Femur (tissue), 1 donor: Measurements from ENCODE around the gene FBXO31.

Experiments
- DNase-seq: peaks from one replicate; pipeline ENCODE4 v3.0.0-alpha.2; 2017

The FBXO31 gene

DNA sequence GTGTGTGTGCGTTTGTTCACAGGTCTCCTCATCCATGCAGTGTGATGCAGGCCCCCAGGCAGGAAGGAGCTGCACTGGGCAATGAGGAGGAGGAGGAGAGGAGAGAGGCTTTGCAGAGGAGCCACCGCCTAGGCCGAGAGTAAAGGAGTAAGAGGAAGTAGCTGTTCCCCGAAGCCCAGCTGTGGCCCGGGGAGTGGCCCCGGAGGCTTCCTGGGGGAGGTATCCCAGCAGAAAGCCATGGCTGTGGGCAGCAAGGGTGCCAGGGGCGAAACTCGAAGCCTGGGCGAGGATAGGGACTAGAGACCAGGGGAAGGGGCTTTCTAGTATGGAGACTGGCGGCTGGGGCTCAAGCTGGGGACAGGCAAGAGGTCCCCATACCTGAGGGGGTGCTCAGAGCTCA lies 78.6 kb downstream of the FBXO31 start:
- DNase-seq = no peak

DNA sequence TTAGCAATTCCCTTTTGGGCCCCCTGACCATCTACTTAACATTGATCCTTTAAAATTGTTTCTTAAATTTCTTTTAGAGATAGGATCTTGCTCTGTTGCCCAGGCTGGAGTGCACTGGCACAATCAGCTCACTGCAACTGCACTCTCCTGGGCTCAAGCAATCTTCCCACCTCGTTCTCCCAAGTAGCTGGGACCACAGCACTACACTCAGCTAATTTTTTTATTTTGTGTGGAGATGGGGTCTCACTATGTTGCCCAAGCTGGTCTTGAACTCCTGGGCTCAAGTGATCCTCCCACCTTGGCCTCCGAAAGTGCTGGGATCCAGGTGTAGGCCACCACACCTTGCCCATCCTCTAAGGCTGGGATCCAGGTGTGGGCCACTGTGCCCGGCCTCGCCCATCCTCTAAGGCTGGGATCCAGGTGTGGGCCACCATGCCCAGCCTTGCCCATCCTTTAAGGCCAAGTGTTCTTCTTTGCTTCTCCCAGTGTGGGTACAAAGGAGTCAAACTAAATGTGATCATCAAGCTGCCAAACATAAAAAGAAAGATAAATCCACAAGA lies 79.5 kb downstream of the FBXO31 start:
- no peak for DNase-seq

DNA sequence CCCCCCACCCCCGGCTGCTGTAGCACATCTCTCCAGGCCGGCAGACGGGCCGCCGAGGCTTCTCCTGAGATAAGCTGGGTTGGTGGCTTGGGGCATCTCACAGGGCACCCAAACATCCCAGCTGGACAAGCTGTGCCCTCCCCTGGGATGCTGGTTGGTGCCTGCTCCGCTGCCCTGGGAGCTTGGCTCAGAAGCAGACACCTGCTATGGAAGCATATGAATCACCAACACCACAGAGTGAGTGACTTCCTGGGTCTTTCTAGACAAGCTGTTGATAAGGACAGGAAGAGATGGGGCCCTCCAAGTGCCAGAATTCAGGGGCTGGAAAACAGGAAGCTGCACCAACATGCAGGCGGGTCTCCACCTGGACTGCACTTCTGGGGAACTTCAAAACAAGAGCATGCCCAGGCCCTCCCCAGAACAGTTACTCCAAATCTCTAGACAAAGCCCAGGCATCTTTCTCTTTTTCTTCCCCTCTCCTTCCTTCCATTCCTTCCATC lies 80.1 kb downstream of the FBXO31 start:
- no peak for DNase-seq

DNA sequence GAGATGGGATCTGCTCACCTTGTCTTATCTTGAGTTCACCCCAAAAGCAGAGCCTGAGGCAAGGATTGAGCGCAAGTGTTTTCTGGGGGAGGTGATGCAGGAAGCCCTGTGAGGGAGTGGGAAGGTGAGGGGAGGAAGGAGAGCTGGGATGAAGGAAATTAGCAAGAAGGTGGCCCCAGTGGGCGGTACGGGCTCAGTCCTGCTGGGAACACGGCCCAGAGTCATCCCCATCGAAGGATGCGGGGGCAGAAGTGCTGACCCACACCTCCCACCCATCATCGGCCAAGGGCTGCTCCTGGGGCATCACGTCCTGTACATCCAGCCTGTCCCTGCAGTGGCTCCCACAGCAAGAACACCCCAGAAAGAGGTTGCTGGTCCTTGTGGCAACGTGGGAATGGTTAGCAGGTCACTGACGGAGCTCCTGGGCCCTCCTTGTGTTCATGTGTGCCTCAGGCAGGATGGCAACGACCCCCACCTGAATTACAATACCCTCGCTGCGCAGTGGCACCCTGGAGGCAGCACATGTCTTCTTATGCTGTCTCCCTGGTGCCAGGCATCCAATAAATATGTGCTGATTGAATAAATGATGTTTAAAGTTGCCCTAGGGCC lies 84.6 kb downstream of the FBXO31 start:
- DNase-seq = no peak

DNA sequence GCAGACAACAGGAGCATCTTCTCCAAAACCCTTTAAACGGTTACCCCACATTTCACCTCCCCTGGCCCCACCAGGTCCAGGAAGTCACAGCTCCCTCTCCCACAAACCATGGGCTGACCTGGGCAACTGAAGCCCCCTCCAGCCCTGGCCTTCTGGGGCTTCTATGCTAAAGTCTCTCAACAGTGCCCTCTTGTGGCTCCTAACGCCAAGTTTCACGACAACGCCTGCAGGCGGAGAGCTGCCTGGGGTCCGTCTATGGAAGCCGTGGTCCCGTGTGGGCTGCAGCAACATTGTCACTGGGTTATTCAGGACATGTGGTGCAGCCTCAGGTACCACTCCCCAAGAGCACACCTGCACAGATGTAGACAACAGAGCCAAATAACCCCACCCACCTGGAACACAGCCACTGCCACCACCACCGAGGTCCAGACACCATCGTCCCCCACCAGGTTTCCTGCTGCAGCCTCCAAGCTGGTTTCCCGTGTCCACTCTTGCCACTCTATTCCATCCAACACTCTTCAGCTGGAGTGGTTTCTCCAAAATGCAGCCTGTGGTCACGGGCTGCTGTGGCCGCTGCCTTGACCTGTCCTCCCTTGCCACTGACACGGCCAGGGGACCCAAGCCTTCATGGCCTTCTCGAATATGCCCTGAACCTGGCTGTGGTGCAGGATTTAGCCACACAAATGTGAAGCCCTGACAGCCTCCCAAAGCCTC lies 85.5 kb downstream of the FBXO31 start:
- no peak for DNase-seq

DNA sequence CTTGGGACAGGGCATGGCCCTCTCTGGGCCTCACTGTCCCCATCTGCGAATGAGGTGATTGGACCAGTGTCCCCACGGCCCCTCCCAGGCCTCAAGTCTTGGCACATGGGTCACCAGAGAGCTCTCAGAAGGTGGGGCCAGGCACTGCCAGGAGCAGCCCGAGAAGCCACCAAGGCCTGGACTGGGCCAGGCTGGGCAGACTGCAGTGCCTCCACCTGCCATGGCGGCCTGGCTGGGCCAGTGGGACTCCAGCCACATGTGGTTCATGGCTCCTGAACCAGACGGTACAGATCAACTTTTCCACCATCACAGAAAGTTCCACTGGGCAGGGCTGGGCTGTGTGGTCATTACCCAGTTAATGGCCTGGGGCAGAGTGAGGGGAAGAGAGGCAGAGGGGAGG lies 86.2 kb downstream of the FBXO31 start:
- DNase-seq = no peak

DNA sequence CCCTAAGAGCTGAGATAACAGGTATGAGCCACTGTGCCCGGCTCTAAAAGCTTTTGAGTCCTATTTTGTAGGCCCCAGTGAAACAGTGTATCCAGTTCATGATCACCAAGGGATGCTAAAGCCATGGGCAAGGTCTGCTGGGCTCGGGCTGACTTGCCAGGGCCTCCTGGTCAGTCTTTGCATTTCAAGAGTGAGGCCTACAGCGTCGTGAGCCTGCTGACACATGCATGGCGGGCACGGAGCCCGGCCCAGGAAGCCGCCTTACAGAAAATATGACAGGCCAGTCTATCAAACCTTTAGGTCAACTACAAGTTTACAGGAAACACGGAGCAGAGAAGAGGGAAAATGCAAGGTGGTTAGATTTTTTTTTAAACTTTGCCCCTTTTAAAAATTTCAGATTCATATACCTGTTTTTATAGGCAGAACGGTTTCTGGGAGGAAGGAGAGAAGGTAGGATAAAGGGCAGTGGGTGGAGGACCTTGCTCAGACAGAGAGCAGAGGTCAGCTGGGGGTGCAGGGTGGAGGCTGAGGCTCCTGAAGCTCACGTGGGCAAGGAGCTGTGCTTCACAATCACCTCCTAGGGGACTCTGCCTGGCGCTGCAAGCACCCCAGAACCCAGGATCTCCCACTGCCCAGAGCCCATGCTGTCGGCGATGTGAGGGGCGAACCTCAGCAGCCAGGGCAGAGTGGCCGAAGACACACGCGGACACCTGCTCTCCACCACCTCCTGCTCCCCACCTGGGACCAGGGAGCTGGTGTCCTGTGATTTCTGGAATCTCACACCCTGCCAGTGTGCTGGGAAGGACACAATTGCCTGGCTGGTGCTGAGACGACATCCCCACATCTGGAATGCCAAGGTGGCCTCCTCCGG lies 87.7 kb downstream of the FBXO31 start:
- no peak for DNase-seq

DNA sequence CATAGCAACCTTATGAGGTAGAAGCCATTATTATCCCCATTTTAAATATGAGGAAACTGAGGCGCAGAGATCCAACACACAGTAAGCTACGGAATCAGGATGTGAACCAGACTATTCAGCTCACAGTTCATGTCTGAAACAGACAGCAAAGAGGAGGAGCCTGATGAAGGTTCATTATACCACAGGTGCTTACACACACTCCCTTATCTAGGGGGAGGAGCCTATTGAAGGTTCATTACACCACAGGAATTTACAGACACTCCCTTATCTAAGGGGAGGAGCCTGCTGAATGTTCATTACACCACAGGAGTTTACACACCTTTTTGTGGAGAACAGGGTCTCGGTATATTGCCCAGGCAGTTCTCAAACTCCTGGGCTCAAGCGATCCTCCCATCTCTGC lies 88.3 kb downstream of the FBXO31 start:
- DNase-seq = no peak

DNA sequence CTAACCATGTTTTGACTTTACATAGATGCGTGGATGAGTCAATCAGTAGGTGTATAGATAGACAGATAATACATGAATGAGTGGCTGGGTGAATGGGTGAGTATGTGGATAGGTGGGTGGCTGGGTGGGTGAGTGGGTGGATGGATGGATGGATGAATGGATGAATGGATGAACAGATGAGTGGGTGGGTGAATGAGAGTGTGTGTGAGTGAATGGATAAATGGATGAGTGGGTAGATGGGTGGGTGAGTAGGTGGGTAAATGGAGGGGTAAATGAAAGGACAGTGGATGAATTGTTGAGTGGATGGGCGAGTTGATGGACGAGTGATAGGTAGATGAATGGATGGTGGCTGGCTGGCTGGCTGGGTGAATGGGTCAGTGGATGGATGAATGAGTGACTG lies 89.6 kb downstream of the FBXO31 start:
- no peak for DNase-seq

DNA sequence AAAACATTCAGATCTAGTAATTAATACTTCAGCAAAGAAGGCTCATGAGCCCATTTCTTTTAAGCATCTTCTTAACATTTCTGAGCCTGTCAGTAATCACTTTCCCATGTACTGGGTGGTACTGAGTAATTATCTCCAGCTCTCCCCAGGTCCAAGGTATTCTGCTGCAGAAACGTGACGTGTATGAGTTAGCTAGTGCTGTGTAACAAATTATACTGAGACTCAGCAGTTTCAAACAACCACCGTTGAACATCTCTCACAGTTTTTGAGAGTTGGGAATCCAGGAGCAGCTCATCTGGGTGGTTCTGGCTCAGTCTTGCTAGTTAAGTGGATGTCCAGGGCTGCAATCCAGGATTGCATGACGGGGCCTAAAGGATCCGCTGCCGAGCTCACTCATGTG lies 91.6 kb downstream of the FBXO31 start:
- no peak for DNase-seq

DNA sequence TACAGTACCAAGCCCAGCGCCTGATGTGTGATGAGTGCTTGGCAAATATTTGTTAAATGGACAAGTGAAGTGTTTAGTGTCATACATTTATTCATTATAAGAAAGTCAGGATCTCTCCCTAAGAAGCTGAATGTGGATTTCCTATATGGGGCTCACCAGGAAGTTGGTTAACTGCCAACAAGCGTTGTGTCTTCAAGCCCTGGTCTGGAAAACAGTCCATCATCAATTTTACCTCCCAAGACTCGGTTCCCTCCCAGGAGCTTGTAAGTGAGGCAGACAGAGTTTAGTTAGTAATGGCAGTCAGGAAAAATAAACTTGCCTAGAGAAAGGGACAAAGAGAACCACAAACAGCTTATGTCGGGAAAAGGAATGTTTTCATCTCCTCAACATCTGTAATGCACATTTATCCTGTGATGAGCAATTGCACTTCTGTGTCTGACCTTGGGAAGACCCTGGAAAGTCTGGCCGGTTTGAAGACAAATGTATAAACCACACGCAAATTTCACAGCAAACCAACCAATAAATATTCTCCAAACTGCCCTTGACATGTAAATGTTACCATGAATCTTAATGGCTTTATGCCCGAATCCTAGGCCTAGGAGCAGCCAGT lies 94.7 kb downstream of the FBXO31 start:
- DNase-seq = peak; percentile 45

DNA sequence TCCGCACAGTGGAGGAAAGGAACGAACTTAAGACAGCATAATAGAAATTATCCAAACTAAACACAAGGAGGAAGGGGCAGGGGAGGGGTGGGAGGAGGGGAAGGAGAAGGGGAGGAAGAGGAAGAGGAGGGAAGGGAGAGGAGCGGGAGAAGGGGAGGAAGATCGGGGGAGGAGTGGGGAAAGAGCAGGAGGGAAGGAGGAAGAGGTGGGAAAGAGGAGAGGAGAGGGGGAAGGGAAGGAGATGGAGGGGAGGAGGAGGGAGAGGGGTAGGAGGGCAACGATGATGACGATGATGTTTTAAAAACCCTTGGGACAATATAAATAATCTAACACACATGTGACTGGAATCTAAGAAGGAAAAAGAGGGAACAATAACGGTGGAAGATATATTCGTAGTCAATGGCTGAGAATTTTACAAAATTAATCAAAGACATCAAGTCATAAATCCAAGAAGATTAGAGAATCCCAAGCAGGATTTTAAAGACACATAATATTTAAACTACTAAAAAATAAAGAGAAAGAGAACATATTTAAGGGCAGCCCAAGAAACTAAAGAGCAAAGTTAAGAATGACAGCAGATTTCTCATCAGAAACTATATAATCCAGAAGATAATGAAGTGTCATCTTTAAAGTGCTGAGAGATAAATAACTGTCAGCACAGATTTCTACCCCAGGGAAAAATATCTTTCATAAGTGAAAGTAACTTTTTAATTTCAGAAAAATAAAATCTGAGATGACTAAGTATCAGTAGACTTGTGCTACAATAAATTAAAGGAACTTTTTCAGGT lies 96.5 kb downstream of the FBXO31 start:
- DNase-seq = no peak

DNA sequence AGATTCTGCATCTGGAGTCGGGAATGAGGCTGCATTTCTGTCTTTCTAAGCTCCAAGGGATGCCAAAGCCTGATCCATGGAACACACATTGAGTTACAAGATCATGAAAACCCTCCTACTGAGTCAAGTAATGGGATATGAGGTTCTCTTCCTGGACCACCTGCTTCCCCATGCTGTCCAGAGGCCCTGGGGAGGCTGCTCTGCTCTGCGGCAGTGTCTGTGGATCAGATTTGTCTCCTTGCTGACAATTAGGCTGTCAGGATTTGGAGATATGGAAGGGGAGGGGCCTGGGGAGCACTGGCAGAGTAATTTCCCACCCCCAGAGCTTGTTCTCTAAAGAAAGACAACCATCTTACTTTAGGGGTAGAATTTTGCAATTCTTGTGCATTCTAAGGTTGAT lies 99.4 kb downstream of the FBXO31 start:
- DNase-seq = no peak

DNA sequence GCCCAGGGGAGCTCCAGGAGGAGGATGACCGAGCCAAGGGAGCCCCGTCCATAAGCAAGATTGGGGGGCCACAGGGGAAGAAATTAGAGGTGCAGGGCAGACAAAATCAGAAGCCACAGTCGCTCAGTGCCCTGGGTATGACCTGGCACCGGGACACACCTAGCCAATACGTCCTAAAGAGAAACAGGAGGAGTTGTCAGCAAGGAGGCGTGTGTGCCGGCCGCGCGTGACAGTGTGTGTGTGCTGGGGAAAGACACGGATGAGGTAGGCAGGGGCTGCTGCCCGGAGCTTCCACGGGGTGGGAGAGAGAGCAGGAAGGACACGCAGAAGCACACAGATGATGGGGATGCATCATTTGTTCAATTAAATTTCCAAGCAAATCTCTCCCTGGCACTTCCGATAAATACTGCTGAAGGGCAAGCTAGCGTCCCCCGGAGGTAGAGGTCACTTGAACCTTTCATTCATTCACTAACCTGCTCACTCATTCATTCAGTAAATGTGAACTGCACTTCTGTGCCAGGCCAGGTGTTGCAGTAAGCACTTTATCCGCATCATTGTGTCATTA lies 104.4 kb downstream of the FBXO31 start:
- no peak for DNase-seq

DNA sequence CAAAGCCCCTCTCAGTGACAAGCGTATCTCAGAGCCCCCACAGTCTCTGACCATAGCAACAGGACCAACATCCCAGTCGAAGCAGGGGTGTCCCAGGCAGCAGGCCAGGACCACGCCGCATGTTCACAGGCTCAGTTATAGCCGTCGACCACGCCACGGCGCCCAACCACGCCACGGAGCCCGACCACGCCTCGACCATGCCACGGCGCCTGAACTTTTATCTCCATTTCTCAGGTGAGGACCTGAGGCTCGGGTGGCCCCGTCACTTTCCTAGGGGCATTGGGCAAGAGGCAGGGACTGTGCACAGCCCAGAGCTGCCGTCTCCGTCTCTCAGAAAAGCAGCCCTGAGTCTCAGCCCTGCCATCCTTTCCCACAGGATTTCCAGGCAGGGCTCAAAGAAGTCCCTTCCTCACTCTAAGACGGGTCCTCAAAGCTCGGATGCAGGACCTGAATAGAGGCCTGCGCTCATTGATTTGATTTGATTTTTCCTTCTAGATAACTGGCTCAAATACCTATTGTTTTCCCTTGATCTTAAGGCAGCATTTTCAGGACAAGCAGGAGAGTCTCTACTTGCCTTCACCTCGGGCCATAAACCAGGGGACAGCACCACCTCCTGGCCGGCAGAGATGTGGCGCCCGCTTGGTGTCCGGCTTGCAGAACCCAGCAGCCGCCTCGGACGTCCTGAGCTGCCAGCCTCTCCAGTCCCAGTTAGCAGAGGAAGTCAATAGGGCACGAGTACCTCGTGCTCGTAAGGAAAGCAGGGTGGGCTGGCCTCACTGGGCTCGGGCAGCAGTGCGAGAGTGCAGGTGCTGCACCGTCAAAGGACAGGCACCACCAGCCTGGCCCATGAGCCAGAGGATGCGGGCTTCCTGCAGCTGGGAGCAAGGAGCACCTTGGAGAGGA lies 105.1 kb downstream of the FBXO31 start:
- peak; percentile 92 for DNase-seq
